GM23338 (cell line): ENCODE measurements around the gene KCNH5.

Experiments
- CREB1 ChIP-seq: fragments of 250-450 bp; sonication (Bioruptor Pico); IDR thresholded peaks from 2 replicates; pipeline ENCODE4 v1.5.0; 2020; ENCODE audit warnings: low read depth, mild to moderate bottlenecking, moderate library complexity
- EZH2 ChIP-seq: fragments of 200-600 bp; sonication (generic); IDR thresholded peaks from one replicate; pipeline ENCODE4 v1.8.0; 2017; ENCODE audit warnings: antibody characterized with exemption, mild to moderate bottlenecking, low read depth; ENCODE audit not compliant: unreplicated experiment
- EZH2phosphoT487 ChIP-seq: fragments of 200-600 bp; sonication (generic); IDR thresholded peaks from one replicate; pipeline ENCODE4 v1.8.1; 2018; ENCODE audit warnings: antibody characterized with exemption; ENCODE audit not compliant: unreplicated experiment
- JUNB ChIP-seq: IDR thresholded peaks from one replicate; pipeline ENCODE4 v1.6.1; 2016; ENCODE audit warnings: antibody characterized with exemption; ENCODE audit not compliant: unreplicated experiment
- POLR2AphosphoS5 ChIP-seq: IDR thresholded peaks from 2 replicates; pipeline ENCODE4 v1.6.1; 2016; ENCODE audit warnings: antibody characterized with exemption, low read depth
- ZNF331 ChIP-seq: fragments of 250-450 bp; sonication (Bioruptor Pico); IDR thresholded peaks from 2 replicates; pipeline ENCODE4 v1.5.0; 2020; ENCODE audit warnings: low read depth, mild to moderate bottlenecking, moderate library complexity
- TF ChIP-seq, protein P1 (sequence below): IDR thresholded peaks from one replicate; pipeline ENCODE4 v1.6.1; 2018; ENCODE audit warnings: antibody characterized with exemption; ENCODE audit not compliant: unreplicated experiment
- TF ChIP-seq, protein P2 (sequence below), 2 experiments: fragments of 200-600 bp in 1 of 2; sonication (generic) in 1 of 2; conservative IDR thresholded peaks; 2 replicates each; pipeline versions ENCODE4 v1.5.1 to v1.6.1; 2016 to 2017; ENCODE audit warnings: antibody characterized with exemption in 2 of 2, low read depth in 2 of 2, mild to moderate bottlenecking in 2 of 2, moderate library complexity in 1 of 2

DNA sequence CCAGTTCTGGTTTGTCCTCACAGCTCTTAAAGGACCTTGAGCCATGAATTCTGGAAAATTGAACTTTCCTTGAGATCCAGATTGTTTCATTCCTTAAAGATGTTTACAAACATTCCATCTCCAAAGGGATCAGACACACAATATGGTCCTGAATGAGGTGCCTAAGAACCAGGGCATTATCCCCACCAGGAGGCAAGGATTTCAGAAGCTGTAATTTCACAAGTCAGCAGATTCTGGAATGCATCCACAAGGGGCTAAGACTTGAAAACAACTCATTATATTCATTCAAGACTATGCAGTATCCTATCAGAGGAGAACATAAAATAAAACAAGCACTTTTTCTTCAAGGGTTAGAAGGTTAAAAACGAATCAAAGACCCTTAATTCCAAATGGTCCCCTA is 15.1 kb downstream of the KCNH5 start:
- TF ChIP-seq, protein P1, sequence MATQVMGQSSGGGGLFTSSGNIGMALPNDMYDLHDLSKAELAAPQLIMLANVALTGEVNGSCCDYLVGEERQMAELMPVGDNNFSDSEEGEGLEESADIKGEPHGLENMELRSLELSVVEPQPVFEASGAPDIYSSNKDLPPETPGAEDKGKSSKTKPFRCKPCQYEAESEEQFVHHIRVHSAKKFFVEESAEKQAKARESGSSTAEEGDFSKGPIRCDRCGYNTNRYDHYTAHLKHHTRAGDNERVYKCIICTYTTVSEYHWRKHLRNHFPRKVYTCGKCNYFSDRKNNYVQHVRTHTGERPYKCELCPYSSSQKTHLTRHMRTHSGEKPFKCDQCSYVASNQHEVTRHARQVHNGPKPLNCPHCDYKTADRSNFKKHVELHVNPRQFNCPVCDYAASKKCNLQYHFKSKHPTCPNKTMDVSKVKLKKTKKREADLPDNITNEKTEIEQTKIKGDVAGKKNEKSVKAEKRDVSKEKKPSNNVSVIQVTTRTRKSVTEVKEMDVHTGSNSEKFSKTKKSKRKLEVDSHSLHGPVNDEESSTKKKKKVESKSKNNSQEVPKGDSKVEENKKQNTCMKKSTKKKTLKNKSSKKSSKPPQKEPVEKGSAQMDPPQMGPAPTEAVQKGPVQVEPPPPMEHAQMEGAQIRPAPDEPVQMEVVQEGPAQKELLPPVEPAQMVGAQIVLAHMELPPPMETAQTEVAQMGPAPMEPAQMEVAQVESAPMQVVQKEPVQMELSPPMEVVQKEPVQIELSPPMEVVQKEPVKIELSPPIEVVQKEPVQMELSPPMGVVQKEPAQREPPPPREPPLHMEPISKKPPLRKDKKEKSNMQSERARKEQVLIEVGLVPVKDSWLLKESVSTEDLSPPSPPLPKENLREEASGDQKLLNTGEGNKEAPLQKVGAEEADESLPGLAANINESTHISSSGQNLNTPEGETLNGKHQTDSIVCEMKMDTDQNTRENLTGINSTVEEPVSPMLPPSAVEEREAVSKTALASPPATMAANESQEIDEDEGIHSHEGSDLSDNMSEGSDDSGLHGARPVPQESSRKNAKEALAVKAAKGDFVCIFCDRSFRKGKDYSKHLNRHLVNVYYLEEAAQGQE = no peak
- TF ChIP-seq, protein P2, sequence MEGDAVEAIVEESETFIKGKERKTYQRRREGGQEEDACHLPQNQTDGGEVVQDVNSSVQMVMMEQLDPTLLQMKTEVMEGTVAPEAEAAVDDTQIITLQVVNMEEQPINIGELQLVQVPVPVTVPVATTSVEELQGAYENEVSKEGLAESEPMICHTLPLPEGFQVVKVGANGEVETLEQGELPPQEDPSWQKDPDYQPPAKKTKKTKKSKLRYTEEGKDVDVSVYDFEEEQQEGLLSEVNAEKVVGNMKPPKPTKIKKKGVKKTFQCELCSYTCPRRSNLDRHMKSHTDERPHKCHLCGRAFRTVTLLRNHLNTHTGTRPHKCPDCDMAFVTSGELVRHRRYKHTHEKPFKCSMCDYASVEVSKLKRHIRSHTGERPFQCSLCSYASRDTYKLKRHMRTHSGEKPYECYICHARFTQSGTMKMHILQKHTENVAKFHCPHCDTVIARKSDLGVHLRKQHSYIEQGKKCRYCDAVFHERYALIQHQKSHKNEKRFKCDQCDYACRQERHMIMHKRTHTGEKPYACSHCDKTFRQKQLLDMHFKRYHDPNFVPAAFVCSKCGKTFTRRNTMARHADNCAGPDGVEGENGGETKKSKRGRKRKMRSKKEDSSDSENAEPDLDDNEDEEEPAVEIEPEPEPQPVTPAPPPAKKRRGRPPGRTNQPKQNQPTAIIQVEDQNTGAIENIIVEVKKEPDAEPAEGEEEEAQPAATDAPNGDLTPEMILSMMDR (conservative IDR thresholded peaks at IDR 0.05; ENCODE audit: low read depth in 2 of 2) = no peak
- TF ChIP-seq POLR2AphosphoS5 (no peak), CREB1 (CRISPR knock-in tag) (no peak), EZH2 (no peak), JUNB (no peak), EZH2phosphoT487 (no peak), ZNF331 (no peak)
